HEK293T (cell line): ENCODE measurements around the gene TAPBPL.

ENCODE experiments used
- CTCF ChIA-PET: fragments of 350-600 bp; formaldehyde crosslinking; extraction: SDS; loops from one replicate; lab custom pipeline; 2021; ENCODE audit warnings: antibody characterized with exemption, inconsistent platforms; lab: Yijun Ruan, JAX
- POLR2A ChIA-PET: fragments of 350-600 bp; formaldehyde crosslinking; extraction: SDS; loops from one replicate; lab custom pipeline; 2020; ENCODE audit warnings: antibody characterized with exemption, inconsistent platforms; lab: Yijun Ruan, JAX
- DNase-seq: peaks from one replicate; pipeline ENCODE4 v3.0.0; 2012; ENCODE audit warnings: mixed read lengths; ENCODE audit errors: extremely low spot score
- ARNT ChIP-seq: fragments of 450-650 bp; IDR thresholded peaks from 2 replicates; pipeline ENCODE4 v1.6.1; 2017; ENCODE audit warnings: mild to moderate bottlenecking
- BHLHE40 ChIP-seq: fragments of 450-650 bp; IDR thresholded peaks from 2 replicates; pipeline ENCODE4 v1.6.1; 2016; ENCODE audit warnings: mild to moderate bottlenecking, moderate library complexity, borderline replicate concordance
- CTBP1 ChIP-seq: fragments of 450-650 bp; IDR thresholded peaks from 2 replicates; pipeline ENCODE4 v1.6.1; 2016; ENCODE audit warnings: borderline replicate concordance
- ELF4 ChIP-seq: fragments of 450-650 bp; IDR thresholded peaks from 2 replicates; pipeline ENCODE4 v1.6.1; 2017; ENCODE audit warnings: antibody characterized with exemption
- FOXA1 ChIP-seq: fragments of 450-650 bp; IDR thresholded peaks from 2 replicates; pipeline ENCODE4 v1.6.1; 2016; ENCODE audit warnings: mild to moderate bottlenecking
- FOXK2 ChIP-seq: fragments of 450-650 bp; IDR thresholded peaks from 2 replicates; pipeline ENCODE4 v1.6.1; 2016; ENCODE audit warnings: mild to moderate bottlenecking
- FOXM1 ChIP-seq: fragments of 450-650 bp; IDR thresholded peaks from 2 replicates; pipeline ENCODE4 v1.6.1; 2017; ENCODE audit warnings: mild to moderate bottlenecking, borderline replicate concordance
- HDGF ChIP-seq: fragments of 450-650 bp; IDR thresholded peaks from 2 replicates; pipeline ENCODE4 v1.6.1; 2017; ENCODE audit warnings: antibody characterized with exemption, borderline replicate concordance
- L3MBTL2 ChIP-seq: fragments of 450-650 bp; conservative IDR thresholded peaks from 2 replicates; pipeline ENCODE4 v1.6.1; 2016; ENCODE audit warnings: mild to moderate bottlenecking
- LEF1 ChIP-seq: fragments of 450-650 bp; IDR thresholded peaks from 2 replicates; pipeline ENCODE4 v1.6.1; 2017; ENCODE audit warnings: mild to moderate bottlenecking, borderline replicate concordance
- NFRKB ChIP-seq: fragments of 450-650 bp; IDR thresholded peaks from 2 replicates; pipeline ENCODE4 v1.6.1; 2016; ENCODE audit warnings: mild to moderate bottlenecking, moderate library complexity
- SP1 ChIP-seq: fragments of 450-650 bp; IDR thresholded peaks from 2 replicates; pipeline ENCODE4 v1.6.1; 2017
- SUZ12 ChIP-seq: fragments of 450-650 bp; IDR thresholded peaks from 2 replicates; pipeline ENCODE4 v1.6.1; 2016; ENCODE audit warnings: mild to moderate bottlenecking
- TARDBP ChIP-seq: fragments of 450-650 bp; IDR thresholded peaks from 2 replicates; pipeline ENCODE4 v1.6.1; 2016
- ZNF384 ChIP-seq: fragments of 450-650 bp; IDR thresholded peaks from 2 replicates; pipeline ENCODE4 v1.6.1; 2016
- TF ChIP-seq, protein P1 (sequence below): fragments of 450-650 bp; IDR thresholded peaks from 2 replicates; pipeline ENCODE4 v1.6.1; 2016

The TAPBPL gene

DNA sequence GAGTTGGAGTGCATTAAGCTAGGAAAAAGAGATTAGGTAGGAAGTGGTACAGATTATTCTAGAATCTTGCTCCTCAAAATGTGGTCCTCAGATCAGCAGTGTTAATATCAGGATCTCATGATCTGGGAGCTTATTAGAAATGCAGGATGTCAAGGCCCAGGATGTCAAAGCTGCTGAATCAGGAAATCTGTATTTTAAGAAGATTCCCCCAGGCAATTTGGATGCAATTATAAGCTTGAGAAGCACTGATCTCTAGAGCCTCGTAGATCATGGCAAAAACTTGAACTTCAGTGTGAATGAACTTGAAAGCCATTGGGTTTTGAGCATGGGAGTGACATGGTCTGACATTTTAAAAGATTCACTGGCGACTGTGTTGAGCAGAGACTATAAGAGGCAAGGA lies 48.6 kb downstream of the TAPBPL start:
- DNase-seq, result no peak
- CTCF ChIA-PET, result interaction anchor here (1.5 kb wide), 1 partner anchor 37 kb away, joined by 5 read pairs; no protein-coding TSS in a partner anchor
- POLR2A ChIA-PET, result interaction anchor here (0.9 to 1.6 kb wide), 2 partner anchors 32 to 34 kb away, joined by 3 to 4 read pairs; no protein-coding TSS in a partner anchor
- TF ChIP-seq SP1 (no peak), FOXM1 (no peak), SUZ12 (no peak), FOXA1 (no peak), HDGF (no peak)

DNA sequence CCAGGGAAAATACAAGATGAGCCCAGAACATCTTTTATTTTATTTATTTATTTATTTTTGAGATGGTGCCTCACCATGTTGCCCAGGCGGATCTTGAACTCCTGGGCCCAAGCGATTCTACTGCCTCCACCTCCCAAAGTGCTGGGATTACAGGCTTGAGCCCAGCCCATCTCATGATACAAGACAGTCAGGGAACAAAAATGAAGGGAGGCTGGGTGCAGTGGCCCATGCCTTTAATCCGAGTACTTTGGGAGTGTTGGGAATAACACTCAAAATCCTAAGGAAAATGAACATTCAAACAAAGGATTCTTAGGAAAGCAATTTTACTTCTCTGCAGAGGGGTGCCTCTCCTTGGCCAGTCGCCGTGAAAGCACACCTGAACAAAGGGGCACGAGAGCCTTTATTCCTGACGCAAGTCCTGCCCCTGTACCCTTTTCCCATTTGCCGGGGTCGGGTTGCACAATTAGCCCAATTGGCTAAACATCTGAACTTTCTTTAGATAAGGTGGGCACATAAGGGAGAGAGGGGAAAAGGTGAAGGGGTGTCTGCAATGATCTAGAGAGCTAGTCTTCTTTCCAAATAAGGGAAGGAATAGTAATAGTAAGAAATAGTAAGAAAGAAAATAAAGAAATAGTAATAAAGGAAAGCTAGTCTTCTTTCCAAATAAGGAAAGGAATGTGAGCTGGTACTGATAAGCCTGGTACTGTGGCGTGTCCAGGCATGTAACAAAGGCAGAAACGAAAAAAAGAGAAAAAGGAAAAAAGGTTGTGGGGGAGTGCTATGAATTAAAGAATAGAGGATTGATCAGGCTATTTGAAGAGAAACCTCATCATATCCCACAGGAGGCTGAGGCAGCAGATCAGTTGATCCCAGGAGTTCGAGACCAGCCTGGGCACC lies 55.5 kb downstream of the TAPBPL start:
- CTCF ChIA-PET, result interaction anchor here (0.9 kb wide), 1 partner anchor 30 kb away, joined by 4 read pairs; no protein-coding TSS in a partner anchor
- POLR2A ChIA-PET, result interaction anchor here (1.0 to 1.1 kb wide), 3 partner anchors 14 to 37 kb away, joined by 3 to 7 read pairs (median 4); partner anchors contain the start of genes GAPDH, MRPL51 and VAMP1
- no peak for TF ChIP-seq SP1
- no peak for TF ChIP-seq FOXA1
- TF ChIP-seq HDGF, result no peak
- TF ChIP-seq NFRKB, result no peak
- TF ChIP-seq ZNF384, result no peak
- no peak for TF ChIP-seq FOXM1
- no peak for TF ChIP-seq CTBP1
- no peak for TF ChIP-seq SUZ12
- TF ChIP-seq BHLHE40, result no peak
- TF ChIP-seq ARNT, result no peak
- no peak for TF ChIP-seq L3MBTL2
- no peak for TF ChIP-seq LEF1
- no peak for TF ChIP-seq TARDBP
- TF ChIP-seq FOXK2, result no peak
- DNase-seq, result no peak

DNA sequence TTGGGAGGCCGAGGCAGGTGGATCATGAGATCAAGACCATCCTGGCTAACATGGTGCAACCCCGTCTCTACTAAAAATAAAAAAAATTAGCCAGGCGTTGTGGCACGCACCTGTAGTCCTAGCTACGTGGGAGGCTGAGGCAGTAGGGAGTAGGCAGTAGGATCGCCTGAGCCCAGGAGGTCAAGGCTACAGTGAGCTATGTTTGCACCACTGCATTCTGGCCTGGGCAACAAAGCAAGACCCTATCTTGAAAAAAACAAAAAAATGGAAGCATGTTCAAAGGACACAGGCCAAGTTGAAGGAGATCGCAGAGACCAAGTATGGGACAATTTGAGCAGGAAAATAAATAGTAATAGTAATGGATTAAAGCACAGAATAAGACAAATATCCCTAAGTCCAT lies 56.2 kb downstream of the TAPBPL start:
- DNase-seq, result no peak
- CTCF ChIA-PET, result interaction anchor here (0.9 kb wide), 1 partner anchor 30 kb away, joined by 4 read pairs; no protein-coding TSS in a partner anchor

More for the DNA sequence above, 56.2 kb downstream of the TAPBPL start:
- POLR2A ChIA-PET, result interaction anchor here (1.0 kb wide), 2 partner anchors 15 to 26 kb away, joined by 4 to 7 read pairs; partner anchors contain the start of genes GAPDH and MRPL51
- TF ChIP-seq FOXA1 (no peak), ELF4 (no peak), ARNT (no peak), CTBP1 (no peak)
- TF ChIP-seq, protein P1, sequence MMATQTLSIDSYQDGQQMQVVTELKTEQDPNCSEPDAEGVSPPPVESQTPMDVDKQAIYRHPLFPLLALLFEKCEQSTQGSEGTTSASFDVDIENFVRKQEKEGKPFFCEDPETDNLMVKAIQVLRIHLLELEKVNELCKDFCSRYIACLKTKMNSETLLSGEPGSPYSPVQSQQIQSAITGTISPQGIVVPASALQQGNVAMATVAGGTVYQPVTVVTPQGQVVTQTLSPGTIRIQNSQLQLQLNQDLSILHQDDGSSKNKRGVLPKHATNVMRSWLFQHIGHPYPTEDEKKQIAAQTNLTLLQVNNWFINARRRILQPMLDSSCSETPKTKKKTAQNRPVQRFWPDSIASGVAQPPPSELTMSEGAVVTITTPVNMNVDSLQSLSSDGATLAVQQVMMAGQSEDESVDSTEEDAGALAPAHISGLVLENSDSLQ, result no peak
